Immature natural killer cell (primary cell): ENCODE data around the gene PLOD3. TPM values are rescaled to one million over a fixed set of nuclear protein-coding genes. Genes with fewer than 3 reads are reported as not detected.

Experiments
- DNase-seq, 3 donors: peaks; one replicate each; pipeline ENCODE4 v3.0.0; 2022; ENCODE audit warnings: mixed read lengths in 1 of 3
- H3K27ac Mint-ChIP-seq, 6 donors: one replicate each; pipeline ENCODE4 v1.8.0; 2020; ENCODE audit warnings: mixed read lengths in 6 of 6, mild to moderate bottlenecking in 5 of 6, inconsistent platforms in 4 of 6, moderate library complexity in 3 of 6
- H3K27me3 Mint-ChIP-seq, 3 donors: one replicate each; pipeline ENCODE4 v1.8.0; 2020 to 2021; ENCODE audit warnings: low read depth in 3 of 3, mild to moderate bottlenecking in 3 of 3, mixed read lengths in 3 of 3, moderate library complexity in 3 of 3, inconsistent platforms in 1 of 3
- H3K36me3 Mint-ChIP-seq, 3 donors: one replicate each; pipeline ENCODE4 v1.8.0; 2020; ENCODE audit warnings: mixed read lengths in 3 of 3, inconsistent platforms in 2 of 3, mild to moderate bottlenecking in 2 of 3
- H3K4me1 Mint-ChIP-seq, 2 donors: one replicate each; pipeline ENCODE4 v1.8.0; 2020; ENCODE audit warnings: inconsistent platforms in 2 of 2, mild to moderate bottlenecking in 2 of 2, mixed read lengths in 2 of 2, moderate library complexity in 1 of 2
- H3K4me3 Mint-ChIP-seq, 5 donors: one replicate each; pipeline ENCODE4 v1.8.0; 2020; ENCODE audit warnings: mild to moderate bottlenecking in 5 of 5, mixed read lengths in 5 of 5, inconsistent platforms in 3 of 5, moderate library complexity in 3 of 5
- H3K9me3 Mint-ChIP-seq, 6 donors: one replicate each; pipeline ENCODE4 v1.8.0; 2020; ENCODE audit warnings: mild to moderate bottlenecking in 6 of 6, mixed read lengths in 6 of 6, inconsistent platforms in 4 of 6, moderate library complexity in 3 of 6
- polyA plus RNA-seq, 3 donors: library from polyadenylated mRNA; unstranded; fragments of 300-500 nt; fragmentation: Illumina TruSeq; gene quantifications; one replicate each; pipeline ENCODE4 v1.2.3, GENCODE V29; 2021

Gene PLOD3
- polyA plus RNA-seq, 3 donors from 2014 or later: 19.6 to 28.6 (median 26.6) TPM

GRCh38 chr7:101244375-101245146 lies 27.2 kb upstream of the PLOD3 start, which contains the start of gene FIS1:
TSS of gene FIS1 (minus strand) at chr7:101245081. CDS start at chr7:101245004, 77 bp downstream.
- peak within 1 kb of the TSS; percentile 92 to 99 (median 98) for H3K27ac Mint-ChIP-seq
- H3K9me3 Mint-ChIP-seq: no peaks in the 10 kb centered on the region
- DNase-seq: peak; percentile 94 to 95 (median 94)
- peaks cover 31 to 39% of the 10 kb centered on the region in 2 donors for H3K4me1 Mint-ChIP-seq
- H3K36me3 Mint-ChIP-seq: peaks cover 3 to 6% (median 4%) of the 10 kb centered on the region in 3 donors
- H3K4me3 Mint-ChIP-seq: peak within 1 kb of the TSS; percentile 97 to 99 (median 99)
- H3K27me3 Mint-ChIP-seq: peaks cover 2 to 5% (median 5%) of the 10 kb centered on the region in 3 donors

DNA sequence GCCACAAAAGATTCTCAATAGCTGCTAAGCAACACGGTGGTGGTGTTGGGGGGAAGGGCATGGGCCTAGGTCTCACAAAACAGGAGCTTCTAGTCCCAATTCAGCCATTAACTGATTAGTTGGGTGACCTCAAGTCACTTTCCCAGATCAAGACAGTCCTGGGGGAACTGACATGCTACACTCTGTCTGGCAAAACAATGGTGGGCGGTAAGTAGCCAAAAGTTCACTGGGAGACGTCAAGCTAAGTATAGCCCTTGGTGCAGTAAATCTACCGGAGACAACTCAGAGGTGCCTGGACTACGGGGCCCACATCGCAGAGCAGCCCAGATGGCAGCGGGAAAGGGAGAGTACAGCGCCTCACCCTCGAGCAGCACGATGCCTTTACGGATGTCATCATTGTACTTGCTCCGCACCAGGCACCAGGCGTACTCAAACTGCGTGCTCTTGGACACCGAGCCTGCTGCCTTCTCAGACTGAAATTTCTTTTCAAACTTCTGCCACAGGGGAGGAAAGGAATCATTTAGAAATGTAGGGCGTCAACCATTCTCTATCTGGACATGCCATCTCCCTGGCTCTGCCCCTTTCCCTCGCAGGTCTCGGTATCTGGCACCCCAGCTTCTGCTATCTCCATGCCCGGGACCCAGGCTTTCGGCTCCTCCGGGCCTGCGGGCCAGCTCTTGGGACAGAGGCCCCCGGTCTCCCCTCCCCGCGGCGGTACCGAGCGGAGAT lies 26.4 kb upstream of the PLOD3 start:
- no peaks in the 10 kb centered on the region for H3K9me3 Mint-ChIP-seq
- DNase-seq: no peak
- peaks cover 3 to 6% (median 4%) of the 10 kb centered on the region in 3 donors for H3K36me3 Mint-ChIP-seq
- H3K27me3 Mint-ChIP-seq: peaks cover 2 to 5% (median 5%) of the 10 kb centered on the region in 3 donors
- peak overlapping the region; percentile 97 to 99 (median 99) for H3K4me3 Mint-ChIP-seq
- peak overlapping the region; percentile 92 to 99 (median 98) for H3K27ac Mint-ChIP-seq
- peaks cover 31 to 39% of the 10 kb centered on the region in 2 donors for H3K4me1 Mint-ChIP-seq

DNA sequence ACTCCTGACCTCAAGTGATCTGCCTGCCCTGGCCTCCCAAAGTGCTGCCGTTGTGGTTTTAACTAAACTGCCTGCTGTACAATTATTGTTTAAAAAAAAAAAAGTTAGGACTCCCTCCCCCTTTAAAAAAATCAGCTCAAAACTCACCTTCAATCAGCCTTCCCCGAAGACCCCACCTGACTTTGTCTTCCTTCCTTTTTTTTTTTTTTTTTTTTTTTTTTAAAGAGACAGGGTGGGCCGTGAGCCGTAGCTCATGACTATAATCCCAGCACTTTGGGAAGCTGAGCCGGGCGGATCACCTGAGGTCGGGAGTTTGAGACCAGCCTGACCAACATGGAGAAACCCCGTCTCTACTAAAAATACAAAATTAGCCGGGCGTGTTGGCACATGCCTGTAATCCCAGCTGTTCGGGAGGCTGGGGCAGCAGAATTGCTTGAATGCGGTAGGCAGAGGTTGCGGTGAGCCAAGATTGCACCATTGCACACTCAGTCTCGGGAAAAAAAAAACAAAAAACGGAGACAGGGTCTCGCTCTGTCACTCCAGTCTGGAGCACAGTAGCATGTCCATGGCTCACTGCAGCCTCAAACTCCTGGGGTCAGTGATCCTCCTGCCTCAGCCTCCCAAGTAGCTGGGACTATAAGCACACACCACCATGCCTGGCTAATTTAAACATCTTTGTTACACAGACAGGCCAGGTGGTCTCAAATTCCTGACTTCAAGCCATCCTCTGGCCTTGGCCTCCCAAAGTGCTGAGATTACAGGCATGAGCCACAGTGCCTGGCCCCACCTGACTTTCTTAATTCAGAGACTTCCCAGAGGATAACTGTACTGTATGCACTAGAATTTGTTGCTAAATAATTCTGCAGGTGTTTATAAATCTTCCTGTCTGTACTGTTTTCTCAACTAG lies 24.3 kb upstream of the PLOD3 start:
- Mint-ChIP-seq H3K4me3 (no peak overlapping the region), H3K4me1 (peaks cover 26 to 28% of the 10 kb centered on the region in 2 donors), H3K27ac (no peak overlapping the region), H3K27me3 (peaks cover 0 to 5% (median 5%) of the 10 kb centered on the region in 3 donors), H3K36me3 (peaks cover 0 to 3% (median 0%) of the 10 kb centered on the region in 3 donors), H3K9me3 (no peaks in the 10 kb centered on the region)
- no peak for DNase-seq

DNA sequence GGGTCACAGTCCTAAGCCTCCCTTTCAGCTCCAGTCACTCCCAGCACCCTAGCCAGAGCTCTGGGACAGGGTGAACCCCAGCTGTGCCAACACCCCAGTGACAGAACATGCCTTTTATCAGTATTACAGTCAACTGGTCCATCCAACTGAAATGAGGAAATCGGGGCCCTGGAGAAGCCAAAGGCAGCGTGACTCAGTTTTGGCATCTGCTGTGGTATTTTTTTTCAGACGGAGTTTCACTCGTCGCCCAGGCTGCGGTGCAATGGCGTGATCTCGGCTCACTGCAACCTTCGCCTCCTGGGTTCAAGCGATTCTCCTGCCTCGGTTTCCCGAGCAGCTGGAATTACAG lies 23.6 kb upstream of the PLOD3 start:
- H3K27ac Mint-ChIP-seq: no peak overlapping the region
- H3K36me3 Mint-ChIP-seq: peaks cover 0 to 3% (median 0%) of the 10 kb centered on the region in 3 donors
- peaks cover 0 to 5% (median 5%) of the 10 kb centered on the region in 3 donors for H3K27me3 Mint-ChIP-seq
- no peaks in the 10 kb centered on the region for H3K9me3 Mint-ChIP-seq
- H3K4me3 Mint-ChIP-seq: no peak overlapping the region
- no peak for DNase-seq
- H3K4me1 Mint-ChIP-seq: peaks cover 26 to 28% of the 10 kb centered on the region in 2 donors

- Mint-ChIP-seq H3K4me3 (no peak overlapping the region), H3K36me3 (peaks cover 0 to 3% (median 0%) of the 10 kb centered on the region in 3 donors), H3K27ac (peak overlapping the region in 1 of 6 donors; percentile 34), H3K9me3 (no peaks in the 10 kb centered on the region), H3K27me3 (peaks cover 0 to 5% (median 5%) of the 10 kb centered on the region in 3 donors), H3K4me1 (peaks cover 21 to 22% of the 10 kb centered on the region in 2 donors)
- no peak for DNase-seq
Observed at GRCh38 chr7:101240226-101241014, 23.0 kb upstream of the PLOD3 start.

DNA sequence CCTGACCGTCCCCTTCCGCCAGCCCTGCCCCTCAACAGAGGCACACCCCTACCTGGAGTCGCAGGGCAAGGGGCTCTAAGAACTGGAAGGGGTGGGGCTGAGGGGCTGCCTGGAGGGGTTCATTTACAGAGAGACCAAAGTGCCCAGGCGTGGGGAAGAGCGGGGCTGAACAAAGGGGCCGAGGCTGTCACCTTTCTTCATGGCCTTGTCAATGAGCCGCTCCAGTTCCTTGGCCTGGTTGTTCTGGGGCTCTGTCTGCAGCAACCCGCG lies 22.5 kb upstream of the PLOD3 start:
- Mint-ChIP-seq H3K27ac (no peak overlapping the region), H3K4me1 (peaks cover 15 to 17% of the 10 kb centered on the region in 2 donors)
- DNase-seq: no peak

DNA sequence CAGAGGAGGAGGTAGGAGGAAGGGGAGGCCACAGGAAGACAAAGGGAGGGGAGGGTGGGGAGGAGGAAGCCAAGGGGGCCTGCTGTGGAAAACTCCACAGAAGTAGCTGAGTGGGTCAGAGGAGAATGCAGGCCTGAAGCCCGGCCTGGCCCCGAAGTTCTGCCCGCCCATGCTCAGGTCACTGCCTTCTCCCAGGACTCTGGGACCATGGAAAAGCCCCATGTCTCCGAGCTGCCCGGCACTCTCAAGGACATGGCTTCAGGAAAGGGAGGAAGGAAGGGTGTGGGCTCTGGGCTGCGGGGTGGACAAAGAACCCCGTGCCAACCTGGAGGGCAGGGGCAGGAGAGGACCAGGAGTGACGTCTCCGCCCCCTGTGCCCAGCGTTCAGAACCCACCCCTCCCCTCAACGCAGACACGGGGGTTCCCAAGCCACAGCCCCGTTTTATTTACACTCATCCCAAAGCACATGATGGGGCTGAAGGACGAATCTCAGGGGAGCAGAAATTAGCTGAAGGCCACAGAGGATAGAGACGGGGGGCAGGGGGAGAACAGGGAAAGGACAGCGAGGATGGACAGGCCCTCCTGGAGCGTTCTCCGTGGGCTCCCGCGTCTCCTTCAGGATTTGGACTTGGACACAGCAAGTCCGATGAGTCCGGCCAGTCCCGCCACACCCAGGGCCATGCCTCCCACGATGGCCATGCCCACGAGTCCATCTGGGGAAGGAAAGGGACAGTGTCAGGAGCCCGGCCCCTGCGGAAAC lies 22.0 kb upstream of the PLOD3 start:
- Mint-ChIP-seq H3K27me3 (no peaks in the 10 kb centered on the region), H3K4me3 (no peak overlapping the region), H3K9me3 (no peaks in the 10 kb centered on the region), H3K36me3 (peaks cover 0 to 3% (median 0%) of the 10 kb centered on the region in 3 donors), H3K27ac (no peak overlapping the region), H3K4me1 (peaks cover 10 to 13% of the 10 kb centered on the region in 2 donors)
- no peak for DNase-seq

More for the DNA sequence above, 22.5 kb upstream of the PLOD3 start:
- Mint-ChIP-seq H3K36me3 (peaks cover 0 to 3% (median 0%) of the 10 kb centered on the region in 3 donors), H3K27me3 (peaks cover 0 to 5% (median 3%) of the 10 kb centered on the region in 3 donors), H3K4me3 (no peak overlapping the region), H3K9me3 (no peaks in the 10 kb centered on the region)

DNA sequence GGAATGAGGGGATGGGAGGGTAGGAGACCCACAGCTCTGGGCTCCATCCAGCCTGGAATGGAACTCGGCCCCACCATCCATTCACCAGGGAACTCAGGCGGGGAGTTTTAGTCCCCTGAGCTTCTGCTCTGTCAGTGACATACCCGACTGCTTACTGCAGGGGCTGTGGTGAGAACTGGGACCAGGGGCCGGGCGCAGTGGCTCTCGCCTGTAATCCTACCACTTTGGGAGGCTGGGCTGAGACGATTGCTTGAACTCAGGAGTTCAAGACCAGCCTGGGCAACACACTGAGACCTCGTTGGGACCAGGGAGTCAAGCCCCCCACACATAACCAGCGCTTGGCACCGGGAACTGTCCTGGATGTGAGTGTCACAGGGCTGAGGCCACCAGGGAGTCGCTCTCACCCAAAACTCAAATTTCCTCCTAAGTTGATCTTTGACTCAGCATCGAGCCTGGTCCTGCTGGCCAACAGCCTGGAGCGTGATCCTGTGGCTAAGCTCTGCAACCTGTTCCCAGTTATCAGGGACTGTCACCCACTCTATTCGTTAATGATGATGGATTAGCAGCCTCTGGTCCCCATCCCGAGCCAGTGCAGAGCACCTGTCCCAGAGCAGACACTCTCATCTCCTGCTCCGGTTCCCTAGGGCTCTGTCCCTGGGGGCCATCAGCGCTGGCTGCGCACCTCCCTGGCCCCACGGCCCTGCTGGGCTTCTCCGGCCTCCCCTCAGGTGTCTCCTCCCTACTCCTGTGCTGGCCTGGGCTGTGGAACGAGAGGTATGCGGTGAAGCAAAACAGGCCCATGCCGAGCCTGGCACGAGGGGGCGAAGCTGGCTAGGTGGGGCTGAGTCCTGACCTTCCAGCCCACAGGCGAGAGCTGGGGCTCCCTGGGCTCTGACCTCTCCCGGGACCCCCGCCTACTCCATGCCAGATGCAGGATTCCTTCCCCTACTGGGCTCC lies 21.1 kb upstream of the PLOD3 start:
- peak overlapping the region in 1 of 6 donors; percentile 81 for H3K27ac Mint-ChIP-seq

GRCh38 chr7:101237206-101238067 lies 20.1 kb upstream of the PLOD3 start, which contains the start of gene CLDN15:
TSS of gene CLDN15 (minus strand) at chr7:101237802. CDS start at chr7:101237581, 221 bp downstream.
- DNase-seq: no peak
- Mint-ChIP-seq H3K9me3 (no peaks in the 10 kb centered on the region), H3K4me1 (no peaks in the 10 kb centered on the region), H3K36me3 (peaks cover 0 to 3% (median 0%) of the 10 kb centered on the region in 3 donors), H3K4me3 (no peak within 1 kb of the TSS), H3K27me3 (no peaks in the 10 kb centered on the region), H3K27ac (peak within 1 kb of the TSS in 2 of 6 donors; percentile 34 to 81)

More for the DNA sequence above, 21.1 kb upstream of the PLOD3 start:
- H3K4me1 Mint-ChIP-seq: peaks cover 2 to 4% of the 10 kb centered on the region in 2 donors
- H3K4me3 Mint-ChIP-seq: no peak overlapping the region
- H3K27me3 Mint-ChIP-seq: no peaks in the 10 kb centered on the region
- H3K9me3 Mint-ChIP-seq: no peaks in the 10 kb centered on the region
- peaks cover 0 to 3% (median 0%) of the 10 kb centered on the region in 3 donors for H3K36me3 Mint-ChIP-seq
- DNase-seq: no peak

- Mint-ChIP-seq H3K9me3 (no peaks in the 10 kb centered on the region), H3K4me3 (no peak overlapping the region), H3K4me1 (no peaks in the 10 kb centered on the region), H3K27ac (peak overlapping the region in 1 of 6 donors; percentile 17), H3K36me3 (peaks cover 0 to 3% (median 0%) of the 10 kb centered on the region in 3 donors), H3K27me3 (no peaks in the 10 kb centered on the region)
- no peak for DNase-seq
Observed at GRCh38 chr7:101236292-101236835, 19.0 kb upstream of the PLOD3 start.
